SK-N-SH (cell line): ENCODE results near the gene ZNF417. TPM values are rescaled to one million over a fixed set of nuclear protein-coding genes. Genes with fewer than 3 reads are reported as not detected.

Source experiments
- CTCF ChIA-PET: fragments of 300-600, 350-600 bp; formaldehyde crosslinking; extraction: SDS; loops from one replicate; lab custom pipeline; 2021; lab: Yijun Ruan, JAX
- POLR2A ChIA-PET: fragments of 350-600 bp; sonication (Branson Sonifier 250); formaldehyde crosslinking; extraction: SDS; loops from one replicate; lab custom pipeline; 2020; ENCODE audit warnings: antibody characterized with exemption, inconsistent platforms; lab: Yijun Ruan, JAX
- DNase-seq: peaks from one replicate; pipeline ENCODE4 v3.0.0; 2012
- H2AFZ ChIP-seq: fragments of 200-600 bp; sonication (generic); 2 replicates; pipeline ENCODE4 v1.8.1; 2016; ENCODE audit warnings: antibody characterized with exemption, mild to moderate bottlenecking, low read depth
- H3F3A ChIP-seq: fragments of 200-600 bp; sonication (generic); replicated peaks from 2 replicates; pipeline ENCODE3; 2016; ENCODE audit warnings: antibody characterized with exemption, mild to moderate bottlenecking; ENCODE audit not compliant: insufficient read depth
- H3K27ac ChIP-seq, 2 experiments: fragments of 200-500 bp in 1 of 2; fragments of 200-600 bp in 1 of 2; sonication (Bioruptor generic) in 1 of 2; sonication (generic), shearing (Covaris generic) in 1 of 2; 2 replicates each; pipeline versions ENCODE4 v1.5.1 to v1.6.1; 2014 to 2016; ENCODE audit warnings: low read depth in 2 of 2, inconsistent platforms in 1 of 2, low read length in 1 of 2, mild to moderate bottlenecking in 1 of 2, mixed read lengths in 1 of 2
- H3K27me3 ChIP-seq: fragments of 200-600 bp; sonication (generic), shearing (Covaris generic); 2 replicates; pipeline ENCODE4 v1.6.1; 2016; ENCODE audit warnings: mixed run types; ENCODE audit not compliant: insufficient read depth
- H3K36me3 ChIP-seq, 2 experiments: fragments of 200-500 bp in 1 of 2; fragments of 200-600 bp in 1 of 2; sonication (Bioruptor generic) in 1 of 2; sonication (generic) in 1 of 2; replicated peaks in 1 of 2; 2 replicates each; pipeline versions ENCODE3 to v1.5.1; 2014 to 2016; ENCODE audit warnings: low read length in 1 of 2, mild to moderate bottlenecking in 1 of 2; ENCODE audit not compliant: insufficient read depth in 2 of 2, control insufficient read depth in 1 of 2
- H3K4me1 ChIP-seq, 2 experiments: fragments of 200-500 bp in 1 of 2; fragments of 200-600 bp in 1 of 2; sonication (Bioruptor generic) in 1 of 2; sonication (generic), shearing (Covaris generic) in 1 of 2; 2 replicates each; pipeline versions ENCODE4 v1.5.1 to v1.6.1; 2014 to 2016; ENCODE audit warnings: low read depth in 1 of 2, low read length in 1 of 2, mixed run types in 1 of 2; ENCODE audit not compliant: insufficient read depth in 2 of 2, control insufficient read depth in 1 of 2
- H3K4me2 ChIP-seq: fragments of 200-600 bp; sonication (generic), shearing (Covaris generic); 2 replicates; pipeline ENCODE4 v1.6.1; 2017; ENCODE audit warnings: mixed run types
- H3K4me3 ChIP-seq, 2 experiments: fragments of 200-500 bp in 1 of 2; fragments of 200-600 bp in 1 of 2; sonication (Bioruptor generic) in 1 of 2; sonication (generic), shearing (Covaris generic) in 1 of 2; 2 replicates each; pipeline versions ENCODE4 v1.5.1 to v1.8.1; 2014 to 2016; ENCODE audit warnings: low read depth in 2 of 2, inconsistent platforms in 1 of 2, low read length in 1 of 2, mild to moderate bottlenecking in 1 of 2, mixed read lengths in 1 of 2, moderate library complexity in 1 of 2
- H3K79me2 ChIP-seq: fragments of 200-600 bp; sonication (generic); 2 replicates; pipeline ENCODE4 v1.8.1; 2017; ENCODE audit warnings: mild to moderate bottlenecking; ENCODE audit not compliant: insufficient read depth
- H3K9ac ChIP-seq: fragments of 200-600 bp; sonication (generic); 2 replicates; pipeline ENCODE4 v1.6.1; 2017; ENCODE audit warnings: mixed run types
- H3K9me2 ChIP-seq: fragments of 200-600 bp; sonication (generic); 2 replicates; pipeline ENCODE4 v1.6.1; 2017; ENCODE audit warnings: mixed run types
- H3K9me3 ChIP-seq: fragments of 200-600 bp; sonication (generic); 2 replicates; pipeline ENCODE4 v1.6.1; 2017; ENCODE audit warnings: mixed run types, mild to moderate bottlenecking, moderate library complexity
- H4K20me1 ChIP-seq: fragments of 200-600 bp; sonication (generic); 2 replicates; pipeline ENCODE4 v1.6.1; 2017; ENCODE audit warnings: mild to moderate bottlenecking, mixed run types; ENCODE audit not compliant: insufficient read depth
- EZH2phosphoT487 ChIP-seq: fragments of 200-600 bp; sonication (generic); IDR thresholded peaks from 2 replicates; pipeline ENCODE4 v1.6.1; 2017; ENCODE audit warnings: low read depth, mixed run types, mild to moderate bottlenecking, antibody characterized with exemption, moderate library complexity, borderline replicate concordance
- FOXJ3 ChIP-seq: sonication (generic); formaldehyde crosslinking; IDR thresholded peaks from 2 replicates; pipeline ENCODE4 v1.5.1; 2020; ENCODE audit warnings: mild to moderate bottlenecking, missing genetic modification reagents
- JUND ChIP-seq: IDR thresholded peaks from 2 replicates; pipeline ENCODE4 v1.4.0; 2012
- RAD21 ChIP-seq: IDR thresholded peaks from 2 replicates; pipeline ENCODE4 v1.6.1; 2012; ENCODE audit warnings: mild to moderate bottlenecking, low read length
- RFX5 ChIP-seq: IDR thresholded peaks from 2 replicates; pipeline ENCODE4 v1.6.1; 2012; ENCODE audit warnings: mild to moderate bottlenecking, improper control_type of control experiment, low read length
- RXRA ChIP-seq: IDR thresholded peaks from 2 replicates; pipeline ENCODE4 v1.4.0; 2012; ENCODE audit warnings: low read depth, mild to moderate bottlenecking, borderline replicate concordance
- SIN3A ChIP-seq: IDR thresholded peaks from 2 replicates; pipeline ENCODE4 v1.6.1; 2012; ENCODE audit warnings: low read depth, mild to moderate bottlenecking, low read length, moderate library complexity, borderline replicate concordance
- SMC3 ChIP-seq: IDR thresholded peaks from 2 replicates; pipeline ENCODE4 v1.6.1; 2012; ENCODE audit warnings: low read depth, low read length, improper control_type of control experiment
- YY1 ChIP-seq: IDR thresholded peaks from 2 replicates; pipeline ENCODE4 v1.4.0; 2012; ENCODE audit warnings: low read depth, mild to moderate bottlenecking
- WGBS: methylation state at CpG from one replicate; pipeline ENCODE4 v1.1.6; 2017; ENCODE audit warnings: low lambda C conversion rate; 5-methylcytosine and 5-hydroxymethylcytosine counted together
- polyA plus RNA-seq, 3 experiments: library from polyadenylated mRNA; depleted of rRNA; stranded (reverse); fragments of >200 nt; gene quantifications; 2 replicates each; pipeline ENCODE4 v1.2.3, GENCODE V29; 2012
- TF ChIP-seq, protein P1 (sequence below): IDR thresholded peaks from 2 replicates; pipeline ENCODE4 v1.6.1; 2012; ENCODE audit warnings: mild to moderate bottlenecking, low read depth, low read length, moderate library complexity
- TF ChIP-seq, protein P2 (sequence below): fragments of 150-350 bp; IDR thresholded peaks from 2 replicates; pipeline ENCODE4 v1.6.1; 2017; ENCODE audit warnings: antibody characterized with exemption, low read length, low read depth, borderline replicate concordance
- TF ChIP-seq, protein P3 (sequence below): IDR thresholded peaks from 2 replicates; pipeline ENCODE4; 2012
- TF ChIP-seq, protein P4 (sequence below): IDR thresholded peaks from 2 replicates; pipeline ENCODE4 v1.4.0; 2012; ENCODE audit warnings: low read depth, borderline replicate concordance
- TF ChIP-seq, protein P5 (sequence below): fragments of 150-350 bp; IDR thresholded peaks from 2 replicates; pipeline ENCODE4 v1.6.1; 2016; ENCODE audit warnings: mild to moderate bottlenecking, low read depth, low read length

The ZNF417 gene
- polyA plus RNA-seq, 1 of the 3 experiments (the other 2 are of a cell fraction) = 1.7 TPM

DNA sequence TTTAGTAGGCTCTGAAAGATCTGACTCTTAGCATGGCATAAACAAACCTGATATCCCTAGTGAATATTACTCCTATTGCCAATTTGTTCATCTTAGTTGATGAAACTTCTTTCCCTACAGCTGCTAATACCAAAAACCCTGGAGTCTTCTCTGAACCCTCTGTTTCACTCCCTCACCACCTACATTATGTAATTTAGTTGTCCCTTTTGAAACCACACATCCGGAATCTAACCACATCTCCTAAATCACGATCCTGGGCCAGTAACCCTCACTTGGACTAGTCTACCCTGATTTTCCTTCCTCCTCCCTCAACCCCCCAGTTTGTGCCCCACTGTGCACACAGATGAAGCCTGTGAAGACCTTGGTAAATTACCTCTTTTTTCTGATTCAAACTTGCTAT, 29.9 kb upstream of the ZNF417 start:
- 86% methylated on average over 2 of the region's 2 CpGs for WGBS
- H4K20me1 ChIP-seq = no peaks in the 10 kb centered on the region
- no peak overlapping the region for H2AFZ ChIP-seq
- no peaks in the 10 kb centered on the region for H3K9me3 ChIP-seq
- peaks cover 26 to 27% of the 10 kb centered on the region in 2 experiments for H3K36me3 ChIP-seq
- no peaks in the 10 kb centered on the region for H3F3A ChIP-seq
- H3K4me2 ChIP-seq = peak overlapping the region; percentile 94
- H3K4me3 ChIP-seq = peak overlapping the region; percentile 88 to 97
- ChIA-PET CTCF (no interaction called here), POLR2A (no interaction called here)
- H3K79me2 ChIP-seq = peaks cover 53% of the 10 kb centered on the region
- no peak overlapping the region for H3K27ac ChIP-seq
- H3K9ac ChIP-seq = no peak overlapping the region
- H3K4me1 ChIP-seq = peaks cover 0 to 7% of the 10 kb centered on the region in 2 experiments; a peak in 3 of 4 replicates
- H3K27me3 ChIP-seq = no peaks in the 10 kb centered on the region
- no peaks in the 10 kb centered on the region for H3K9me2 ChIP-seq
- TF ChIP-seq, protein P1, sequence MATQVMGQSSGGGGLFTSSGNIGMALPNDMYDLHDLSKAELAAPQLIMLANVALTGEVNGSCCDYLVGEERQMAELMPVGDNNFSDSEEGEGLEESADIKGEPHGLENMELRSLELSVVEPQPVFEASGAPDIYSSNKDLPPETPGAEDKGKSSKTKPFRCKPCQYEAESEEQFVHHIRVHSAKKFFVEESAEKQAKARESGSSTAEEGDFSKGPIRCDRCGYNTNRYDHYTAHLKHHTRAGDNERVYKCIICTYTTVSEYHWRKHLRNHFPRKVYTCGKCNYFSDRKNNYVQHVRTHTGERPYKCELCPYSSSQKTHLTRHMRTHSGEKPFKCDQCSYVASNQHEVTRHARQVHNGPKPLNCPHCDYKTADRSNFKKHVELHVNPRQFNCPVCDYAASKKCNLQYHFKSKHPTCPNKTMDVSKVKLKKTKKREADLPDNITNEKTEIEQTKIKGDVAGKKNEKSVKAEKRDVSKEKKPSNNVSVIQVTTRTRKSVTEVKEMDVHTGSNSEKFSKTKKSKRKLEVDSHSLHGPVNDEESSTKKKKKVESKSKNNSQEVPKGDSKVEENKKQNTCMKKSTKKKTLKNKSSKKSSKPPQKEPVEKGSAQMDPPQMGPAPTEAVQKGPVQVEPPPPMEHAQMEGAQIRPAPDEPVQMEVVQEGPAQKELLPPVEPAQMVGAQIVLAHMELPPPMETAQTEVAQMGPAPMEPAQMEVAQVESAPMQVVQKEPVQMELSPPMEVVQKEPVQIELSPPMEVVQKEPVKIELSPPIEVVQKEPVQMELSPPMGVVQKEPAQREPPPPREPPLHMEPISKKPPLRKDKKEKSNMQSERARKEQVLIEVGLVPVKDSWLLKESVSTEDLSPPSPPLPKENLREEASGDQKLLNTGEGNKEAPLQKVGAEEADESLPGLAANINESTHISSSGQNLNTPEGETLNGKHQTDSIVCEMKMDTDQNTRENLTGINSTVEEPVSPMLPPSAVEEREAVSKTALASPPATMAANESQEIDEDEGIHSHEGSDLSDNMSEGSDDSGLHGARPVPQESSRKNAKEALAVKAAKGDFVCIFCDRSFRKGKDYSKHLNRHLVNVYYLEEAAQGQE = no peak
- no peak for TF ChIP-seq FOXJ3 (CRISPR knock-in tag)
- TF ChIP-seq YY1 = no peak
- no peak for TF ChIP-seq SMC3
- TF ChIP-seq EZH2phosphoT487 = no peak
- TF ChIP-seq, all 33 proteins: peak for 0
- no peak for DNase-seq

DNA sequence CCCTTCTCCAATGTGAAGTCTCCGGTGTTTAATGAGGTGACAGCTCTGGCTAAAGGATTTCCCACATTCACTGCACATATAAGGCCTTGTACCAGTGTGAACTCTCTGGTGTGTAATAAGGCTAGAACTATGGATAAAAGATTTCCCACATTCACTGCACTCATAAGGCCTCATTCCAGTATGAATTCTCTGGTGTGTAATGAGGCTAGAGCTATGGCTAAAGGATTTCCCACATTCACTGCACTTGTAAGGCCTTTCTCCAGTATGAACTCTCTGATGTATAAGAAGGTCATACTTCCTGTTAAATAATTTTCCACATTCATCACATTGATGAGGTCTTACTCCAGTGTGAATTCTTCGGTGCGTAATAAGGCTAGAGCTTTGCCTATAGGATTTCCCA, 25.2 kb upstream of the ZNF417 start:
- H4K20me1 ChIP-seq = no peaks in the 10 kb centered on the region
- no peak overlapping the region for H3K27ac ChIP-seq
- no peaks in the 10 kb centered on the region for H3K27me3 ChIP-seq
- DNase-seq = no peak
- H3F3A ChIP-seq = no peaks in the 10 kb centered on the region
- H3K9ac ChIP-seq = no peak overlapping the region
- H3K4me1 ChIP-seq = peaks cover 0 to 3% of the 10 kb centered on the region in 2 experiments; a peak in 3 of 4 replicates
- no peaks in the 10 kb centered on the region for H3K9me3 ChIP-seq
- POLR2A ChIA-PET = no interaction called here
- WGBS = 87% methylated on average over 3 of the region's 3 CpGs
- peaks cover 48% of the 10 kb centered on the region for H3K79me2 ChIP-seq
- CTCF ChIA-PET = no interaction called here
- H2AFZ ChIP-seq = no peak overlapping the region
- H3K4me2 ChIP-seq = no peak overlapping the region
- no peaks in the 10 kb centered on the region for H3K9me2 ChIP-seq
- no peak overlapping the region; a peak in 1 of 4 replicates for H3K4me3 ChIP-seq
- H3K36me3 ChIP-seq = peaks cover 34 to 53% of the 10 kb centered on the region in 2 experiments
- TF ChIP-seq SIN3A (no peak), JUND (no peak), RXRA (no peak), RAD21 (no peak), RFX5 (no peak)
- TF ChIP-seq, protein P2, sequence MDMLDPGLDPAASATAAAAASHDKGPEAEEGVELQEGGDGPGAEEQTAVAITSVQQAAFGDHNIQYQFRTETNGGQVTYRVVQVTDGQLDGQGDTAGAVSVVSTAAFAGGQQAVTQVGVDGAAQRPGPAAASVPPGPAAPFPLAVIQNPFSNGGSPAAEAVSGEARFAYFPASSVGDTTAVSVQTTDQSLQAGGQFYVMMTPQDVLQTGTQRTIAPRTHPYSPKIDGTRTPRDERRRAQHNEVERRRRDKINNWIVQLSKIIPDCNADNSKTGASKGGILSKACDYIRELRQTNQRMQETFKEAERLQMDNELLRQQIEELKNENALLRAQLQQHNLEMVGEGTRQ = no peak
- TF ChIP-seq, protein P3, sequence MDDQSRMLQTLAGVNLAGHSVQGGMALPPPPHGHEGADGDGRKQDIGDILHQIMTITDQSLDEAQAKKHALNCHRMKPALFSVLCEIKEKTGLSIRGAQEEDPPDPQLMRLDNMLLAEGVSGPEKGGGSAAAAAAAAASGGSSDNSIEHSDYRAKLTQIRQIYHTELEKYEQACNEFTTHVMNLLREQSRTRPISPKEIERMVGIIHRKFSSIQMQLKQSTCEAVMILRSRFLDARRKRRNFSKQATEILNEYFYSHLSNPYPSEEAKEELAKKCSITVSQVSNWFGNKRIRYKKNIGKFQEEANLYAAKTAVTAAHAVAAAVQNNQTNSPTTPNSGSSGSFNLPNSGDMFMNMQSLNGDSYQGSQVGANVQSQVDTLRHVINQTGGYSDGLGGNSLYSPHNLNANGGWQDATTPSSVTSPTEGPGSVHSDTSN = no peak
- TF ChIP-seq, protein P4, sequence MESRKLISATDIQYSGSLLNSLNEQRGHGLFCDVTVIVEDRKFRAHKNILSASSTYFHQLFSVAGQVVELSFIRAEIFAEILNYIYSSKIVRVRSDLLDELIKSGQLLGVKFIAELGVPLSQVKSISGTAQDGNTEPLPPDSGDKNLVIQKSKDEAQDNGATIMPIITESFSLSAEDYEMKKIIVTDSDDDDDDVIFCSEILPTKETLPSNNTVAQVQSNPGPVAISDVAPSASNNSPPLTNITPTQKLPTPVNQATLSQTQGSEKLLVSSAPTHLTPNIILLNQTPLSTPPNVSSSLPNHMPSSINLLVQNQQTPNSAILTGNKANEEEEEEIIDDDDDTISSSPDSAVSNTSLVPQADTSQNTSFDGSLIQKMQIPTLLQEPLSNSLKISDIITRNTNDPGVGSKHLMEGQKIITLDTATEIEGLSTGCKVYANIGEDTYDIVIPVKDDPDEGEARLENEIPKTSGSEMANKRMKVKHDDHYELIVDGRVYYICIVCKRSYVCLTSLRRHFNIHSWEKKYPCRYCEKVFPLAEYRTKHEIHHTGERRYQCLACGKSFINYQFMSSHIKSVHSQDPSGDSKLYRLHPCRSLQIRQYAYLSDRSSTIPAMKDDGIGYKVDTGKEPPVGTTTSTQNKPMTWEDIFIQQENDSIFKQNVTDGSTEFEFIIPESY = no peak
- TF ChIP-seq, protein P1 = no peak
- TF ChIP-seq, protein P5, sequence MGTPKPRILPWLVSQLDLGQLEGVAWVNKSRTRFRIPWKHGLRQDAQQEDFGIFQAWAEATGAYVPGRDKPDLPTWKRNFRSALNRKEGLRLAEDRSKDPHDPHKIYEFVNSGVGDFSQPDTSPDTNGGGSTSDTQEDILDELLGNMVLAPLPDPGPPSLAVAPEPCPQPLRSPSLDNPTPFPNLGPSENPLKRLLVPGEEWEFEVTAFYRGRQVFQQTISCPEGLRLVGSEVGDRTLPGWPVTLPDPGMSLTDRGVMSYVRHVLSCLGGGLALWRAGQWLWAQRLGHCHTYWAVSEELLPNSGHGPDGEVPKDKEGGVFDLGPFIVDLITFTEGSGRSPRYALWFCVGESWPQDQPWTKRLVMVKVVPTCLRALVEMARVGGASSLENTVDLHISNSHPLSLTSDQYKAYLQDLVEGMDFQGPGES = no peak
